GM18511 (cell line): ENCODE data around the gene FAM107B.

Experiments used
- ATAC-seq: cut with Tn5 transposase; IDR thresholded peaks from one replicate; pipeline ENCODE4 v1.9.1; 2021; ENCODE audit warnings: mild to moderate bottlenecking, moderate library complexity; ENCODE audit not compliant: unreplicated experiment

Gene FAM107B

GRCh38 chr10:14585287-14586193, 189.2 kb downstream of the FAM107B start:
- peak; percentile 34 for ATAC-seq

DNA sequence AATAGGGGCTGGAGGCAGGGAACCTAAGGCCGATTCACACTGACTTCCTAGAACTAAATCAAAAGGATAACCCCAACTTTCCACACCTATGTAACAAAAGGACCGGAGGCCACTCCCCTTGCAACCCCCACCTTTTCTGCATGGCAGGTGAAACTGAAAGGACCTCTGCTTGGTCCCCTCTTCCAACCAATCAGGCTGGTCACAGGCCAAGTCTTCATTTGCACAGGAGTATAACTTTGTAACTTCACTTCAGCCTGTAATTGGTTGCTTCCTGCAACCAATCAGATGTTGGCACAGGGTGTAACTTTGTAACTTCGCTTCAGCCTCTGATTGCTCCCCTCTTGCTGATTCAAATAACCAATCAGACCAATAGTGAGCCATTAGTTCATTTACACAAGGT, 190.0 kb downstream of the FAM107B start:
- ATAC-seq = no peak

DNA sequence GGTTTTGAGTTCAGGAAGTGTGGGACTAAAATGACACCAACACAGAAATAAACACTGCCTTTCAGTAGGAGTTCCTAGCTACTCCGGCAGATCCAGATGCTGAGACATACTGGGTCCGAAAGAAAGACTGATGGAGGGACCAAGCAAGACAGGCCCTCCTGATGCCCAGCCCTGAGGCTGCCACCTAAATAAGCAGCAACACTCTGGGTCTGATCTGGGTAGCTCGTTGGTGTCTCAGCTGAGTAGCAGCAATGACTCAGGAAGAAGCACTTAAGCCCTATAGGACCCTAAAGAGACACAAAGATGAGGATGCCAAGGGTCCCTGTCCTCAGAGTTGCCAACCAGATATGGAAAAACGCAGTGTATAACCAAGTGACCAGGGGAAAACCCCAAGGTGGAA, 190.7 kb downstream of the FAM107B start:
- ATAC-seq = no peak

- peak; percentile 40 for ATAC-seq
Observed at GRCh38 chr10:14583252-14583651, 191.4 kb downstream of the FAM107B start.

- no peak for ATAC-seq
Observed at GRCh38 chr10:14581553-14582321, 193.0 kb downstream of the FAM107B start.

- no peak for ATAC-seq
Observed at GRCh38 chr10:14580671-14581332, 193.9 kb downstream of the FAM107B start.

- ATAC-seq = no peak
Observed at GRCh38 chr10:14579405-14579804, 195.3 kb downstream of the FAM107B start.

- ATAC-seq = no peak
Observed at GRCh38 chr10:14578060-14578952, 196.4 kb downstream of the FAM107B start.

DNA sequence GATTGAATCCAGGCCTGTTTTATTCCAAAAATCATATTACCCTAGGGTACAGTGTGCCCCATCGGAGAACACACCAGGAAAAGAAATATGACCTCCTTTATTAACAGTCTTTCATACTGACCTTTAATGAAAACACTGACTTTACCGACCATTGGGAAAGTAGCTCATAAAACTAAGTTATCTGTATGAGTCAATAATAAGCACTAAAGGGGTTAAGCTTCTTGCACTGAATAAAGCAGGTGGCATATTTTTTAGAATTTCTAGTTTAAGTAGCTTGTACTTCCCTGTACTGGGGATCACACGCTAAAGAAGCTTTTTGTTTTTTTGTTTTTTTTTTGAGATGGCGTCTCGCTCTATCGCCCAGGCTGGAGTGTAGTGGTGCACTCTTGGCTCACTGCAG, 199.8 kb downstream of the FAM107B start:
- ATAC-seq = no peak

DNA sequence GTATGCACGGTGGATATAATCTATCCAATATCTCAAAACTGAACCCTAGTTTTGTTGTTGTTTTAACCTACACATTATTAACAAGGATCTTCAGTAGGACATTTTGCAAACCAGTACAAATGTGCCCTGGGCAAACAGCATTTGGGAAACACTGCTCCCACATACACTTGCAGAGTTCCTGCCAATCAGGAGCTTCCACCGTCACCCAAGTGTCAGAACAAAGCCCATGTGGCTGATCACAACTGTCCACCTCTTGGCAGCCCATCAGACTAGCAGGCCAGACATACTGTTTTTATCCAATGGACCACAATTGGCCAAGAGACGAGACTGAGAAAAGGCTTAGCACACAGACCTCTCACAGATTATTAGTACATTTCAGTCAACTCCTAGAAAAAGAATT, 200.4 kb downstream of the FAM107B start:
- no peak for ATAC-seq

DNA sequence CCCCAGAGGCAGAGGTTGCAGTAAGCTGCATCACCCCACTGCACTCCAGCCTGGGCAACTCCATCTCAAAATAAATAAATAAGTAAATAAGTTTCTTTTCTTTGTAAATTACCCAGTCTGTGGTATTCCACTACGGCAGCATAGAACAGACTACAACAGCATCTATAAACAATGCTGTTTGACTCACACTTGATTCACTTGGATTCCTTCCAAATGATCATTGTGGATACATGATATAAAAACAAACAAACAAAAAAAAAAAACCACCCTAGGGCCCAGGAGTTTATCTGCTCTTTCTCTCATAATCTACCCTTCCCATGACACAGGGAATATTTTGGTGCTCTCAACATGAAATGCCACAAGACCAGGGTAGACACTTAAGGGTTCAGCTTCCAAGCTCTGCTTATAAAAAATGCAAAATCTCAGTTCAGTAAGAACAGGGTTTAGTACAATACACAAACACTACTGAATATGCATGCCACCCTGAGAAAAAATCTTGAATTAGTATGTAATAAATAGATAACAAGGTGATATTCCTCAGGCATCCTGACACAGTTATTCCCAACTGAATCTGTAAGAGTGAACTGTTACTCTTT, 200.9 kb downstream of the FAM107B start:
- ATAC-seq = no peak

- ATAC-seq = no peak
Observed at GRCh38 chr10:14572811-14573210, 201.9 kb downstream of the FAM107B start.

DNA sequence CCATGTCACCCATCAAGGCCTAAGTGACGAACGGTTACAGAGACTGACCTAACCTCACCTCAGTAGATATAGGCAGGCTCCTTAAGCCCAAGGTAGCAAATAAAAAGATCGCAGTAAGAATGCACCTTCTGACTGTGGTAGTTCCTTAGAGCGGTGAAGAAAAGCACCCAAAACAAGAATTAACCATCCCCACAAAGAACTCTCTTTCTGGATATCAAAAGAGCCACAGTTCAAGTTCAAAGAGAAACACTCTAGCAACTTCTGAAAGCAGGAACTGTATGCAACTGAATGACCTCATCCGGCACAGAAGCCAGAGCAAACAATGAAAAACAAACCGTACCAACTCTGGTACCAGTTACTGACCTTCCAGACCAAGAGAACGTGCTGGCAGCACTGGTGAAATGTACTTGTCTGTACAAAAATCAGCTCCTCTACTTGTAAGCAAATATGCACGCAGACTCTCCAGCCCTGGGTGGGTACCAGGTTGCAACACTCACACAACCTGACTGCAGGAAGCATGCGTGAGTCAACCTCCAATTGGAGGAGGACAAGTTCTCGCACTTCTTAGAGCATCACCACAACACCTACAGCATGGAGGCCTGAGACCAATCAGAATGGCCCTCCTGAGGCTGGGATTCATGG, 202.7 kb downstream of the FAM107B start:
- no peak for ATAC-seq

- ATAC-seq = no peak
Observed at GRCh38 chr10:14570800-14571199, 203.9 kb downstream of the FAM107B start.

GRCh38 chr10:14569274-14570060, 205.2 kb downstream of the FAM107B start:
- no peak for ATAC-seq

DNA sequence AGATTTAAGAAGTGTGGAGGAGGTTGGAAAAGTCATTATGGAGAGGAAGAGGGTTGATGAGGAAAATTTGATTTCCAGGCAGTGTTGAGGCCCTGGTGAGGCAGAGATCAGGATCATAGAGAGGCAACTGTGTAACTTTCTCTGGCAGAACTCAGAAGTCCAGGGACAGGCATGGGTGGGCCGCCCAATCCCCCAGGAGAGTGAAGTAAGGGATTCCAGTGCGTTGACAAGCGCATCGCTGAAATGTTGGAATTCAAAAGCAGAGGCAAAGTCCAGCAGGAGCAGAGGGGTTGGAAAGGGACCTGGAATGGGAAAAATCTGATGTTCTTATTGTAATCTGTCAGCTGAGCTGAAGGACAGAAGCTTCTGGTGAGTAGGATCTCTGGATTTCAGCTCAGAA, 207.3 kb downstream of the FAM107B start:
- no peak for ATAC-seq

GRCh38 chr10:14566498-14566897, 208.2 kb downstream of the FAM107B start:
- no peak for ATAC-seq

DNA sequence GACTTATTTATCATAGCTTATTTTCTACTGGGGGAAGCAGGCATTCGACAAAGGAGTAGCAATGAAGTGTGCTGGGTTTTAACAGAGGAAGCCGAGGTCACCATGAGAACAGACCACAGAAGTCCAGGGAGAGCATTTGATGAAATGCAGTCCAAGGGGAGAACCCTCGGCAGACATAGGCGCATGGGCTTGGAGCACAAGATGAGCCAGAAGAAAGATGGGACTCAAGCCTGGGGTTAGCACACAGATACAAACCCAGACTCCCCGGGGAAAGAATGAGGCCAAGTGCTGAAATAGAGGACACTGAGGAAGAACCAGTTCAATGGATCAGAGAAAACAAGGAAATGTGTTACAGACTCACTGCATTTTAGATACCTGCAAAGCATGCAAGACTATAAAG, 209.5 kb downstream of the FAM107B start:
- no peak for ATAC-seq

DNA sequence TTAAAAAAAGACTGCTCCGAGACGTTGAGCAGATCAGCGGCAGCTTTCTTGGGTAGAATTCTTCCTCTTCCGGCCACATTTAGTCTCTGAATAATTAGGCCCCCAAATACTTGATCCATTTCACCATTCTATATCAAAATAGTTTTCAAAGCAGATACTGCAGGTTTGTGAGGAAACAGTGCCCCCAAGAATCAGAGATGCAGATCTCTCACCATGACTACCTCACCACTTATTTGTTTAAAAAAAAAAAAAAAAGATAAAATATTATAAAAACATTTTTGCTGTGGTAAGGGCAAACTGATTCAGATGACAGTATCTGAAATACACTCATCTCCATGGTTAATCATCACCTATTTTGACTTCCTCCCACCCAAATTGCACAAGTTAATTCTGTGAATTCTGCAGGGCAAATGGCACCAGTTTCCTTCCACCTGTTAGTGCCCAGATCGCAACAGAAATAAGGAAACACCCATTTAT, 210.4 kb downstream of the FAM107B start:
- ATAC-seq = peak; percentile 75
